Keratinocyte (primary cell): Measurements from ENCODE around the gene PITPNC1. TPM values are rescaled to one million over a fixed set of nuclear protein-coding genes. Genes with fewer than 3 reads are reported as not detected.

Experiments
- DNase-seq: peaks from one replicate; pipeline ENCODE4 v3.0.0-alpha.2; 2011; ENCODE audit warnings: low read depth, missing footprints, low spot score
- FAIRE-seq: peaks from 2 replicates; lab custom pipeline; 2011; peaks lifted over from hg19 to GRCh38; lab: Jason Lieb, UNC
- H2AFZ ChIP-seq: 2 replicates; pipeline ENCODE4 v1.6.0; 2012; ENCODE audit warnings: low read length, control low read depth, inconsistent platforms; ENCODE audit not compliant: control insufficient read depth
- H3K27ac ChIP-seq: 2 replicates; pipeline ENCODE4 v1.5.1; 2011; ENCODE audit warnings: low read length; ENCODE audit not compliant: control insufficient read depth, insufficient read depth
- H3K27me3 ChIP-seq: 3 replicates; pipeline ENCODE4 v1.6.0; 2011; ENCODE audit warnings: low read length; ENCODE audit not compliant: control insufficient read depth, insufficient read depth; ENCODE audit errors: extremely low read depth
- H3K36me3 ChIP-seq, 2 experiments: 2 replicates in 1 of 2; 3 replicates in 1 of 2; pipeline ENCODE4 v1.5.1; 2011; ENCODE audit warnings: low read length in 2 of 2, mild to moderate bottlenecking in 1 of 2; ENCODE audit not compliant: control insufficient read depth in 2 of 2, insufficient read depth in 2 of 2; ENCODE audit errors: extremely low read depth in 1 of 2
- H3K4me1 ChIP-seq: 3 replicates; pipeline ENCODE4 v1.5.1; 2011; ENCODE audit warnings: low read length; ENCODE audit not compliant: control insufficient read depth, insufficient read depth; ENCODE audit errors: extremely low read depth
- H3K4me2 ChIP-seq: 3 replicates; pipeline ENCODE4 v1.6.0; 2011; ENCODE audit warnings: low read depth, low read length; ENCODE audit not compliant: control insufficient read depth, insufficient read depth; ENCODE audit errors: extremely low read depth
- H3K4me3 ChIP-seq, 3 experiments: fragments of 200-600 bp in 1 of 3; sonication (generic) in 1 of 3; 2 replicates in 2 of 3; 3 replicates in 1 of 3; pipeline ENCODE4 v1.5.1; 2011 to 2016; ENCODE audit warnings: low read length in 3 of 3, mild to moderate bottlenecking in 3 of 3, control low read depth in 2 of 3, inconsistent platforms in 1 of 3, low read depth in 1 of 3, mixed read lengths in 1 of 3, mixed run types in 1 of 3, moderate library complexity in 1 of 3; ENCODE audit not compliant: control insufficient read depth in 2 of 3, insufficient read depth in 2 of 3; ENCODE audit errors: extremely low read depth in 1 of 3
- H3K79me2 ChIP-seq: 2 replicates; pipeline ENCODE4 v1.6.0; 2012; ENCODE audit warnings: low read length; ENCODE audit not compliant: control insufficient read depth, insufficient read depth
- H3K9ac ChIP-seq: 3 replicates; pipeline ENCODE4 v1.6.0; 2011; ENCODE audit warnings: low read length; ENCODE audit not compliant: control insufficient read depth, insufficient read depth; ENCODE audit errors: extremely low read depth
- H3K9me1 ChIP-seq: 3 replicates; pipeline ENCODE4 v1.6.0; 2011; ENCODE audit warnings: low read length; ENCODE audit not compliant: control insufficient read depth, insufficient read depth; ENCODE audit errors: extremely low read depth
- H3K9me3 ChIP-seq: 2 replicates; pipeline ENCODE4 v1.5.1; 2012; ENCODE audit warnings: low read depth, low read length; ENCODE audit not compliant: control insufficient read depth
- H4K20me1 ChIP-seq: 3 replicates; pipeline ENCODE4 v1.6.0; 2011; ENCODE audit warnings: low read length; ENCODE audit not compliant: control insufficient read depth, insufficient read depth; ENCODE audit errors: extremely low read depth
- CTCF ChIP-seq, 3 experiments: IDR thresholded peaks in 1 of 3; conservative IDR thresholded peaks in 1 of 3; optimal IDR thresholded peaks in 1 of 3; 2 replicates in 2 of 3; 3 replicates in 1 of 3; pipeline versions ENCODE3 to v1.5.1; 2011; ENCODE audit warnings: low read length in 3 of 3, mild to moderate bottlenecking in 3 of 3, moderate library complexity in 2 of 3, control low read depth in 1 of 3, inconsistent platforms in 1 of 3; ENCODE audit not compliant: insufficient read depth in 2 of 3; ENCODE audit errors: extremely low read depth in 1 of 3
- EZH2 ChIP-seq: IDR thresholded peaks from one replicate; pipeline ENCODE4 v1.6.1; 2012; ENCODE audit warnings: inconsistent platforms, mild to moderate bottlenecking, low read length, moderate library complexity
- dilution Hi-C: fragments of 300-500 bp; cut with MboI; formaldehyde crosslinking; loops from one replicate; pipeline ENCODE4 v1.7.0; 2020; ENCODE audit warnings: low sequenced_read_pairs; ENCODE audit not compliant: extremely low pct_ligation_motif_present
- polyA plus RNA-seq, 5 experiments: library from polyadenylated mRNA; depleted of rRNA in 3 of 5; stranded (reverse) in 3 of 5; stranded (forward) in 1 of 5; unstranded in 1 of 5; fragments of >200 nt; gene quantifications; 1 replicate in 1 of 5; 2 replicates in 3 of 5; 3 replicates in 1 of 5; pipeline versions ENCODE4 v1.2.1 to v1.2.3, GENCODE V29; 2011 to 2012; ENCODE audit warnings: missing spikeins in 2 of 5, low read depth in 1 of 5, low replicate concordance in 1 of 5

The PITPNC1 gene
- polyA plus RNA-seq, 1 donor (not counting 4 experiments of a cell fraction or from before 2014, with no cell fraction given): 24.8 TPM

DNA sequence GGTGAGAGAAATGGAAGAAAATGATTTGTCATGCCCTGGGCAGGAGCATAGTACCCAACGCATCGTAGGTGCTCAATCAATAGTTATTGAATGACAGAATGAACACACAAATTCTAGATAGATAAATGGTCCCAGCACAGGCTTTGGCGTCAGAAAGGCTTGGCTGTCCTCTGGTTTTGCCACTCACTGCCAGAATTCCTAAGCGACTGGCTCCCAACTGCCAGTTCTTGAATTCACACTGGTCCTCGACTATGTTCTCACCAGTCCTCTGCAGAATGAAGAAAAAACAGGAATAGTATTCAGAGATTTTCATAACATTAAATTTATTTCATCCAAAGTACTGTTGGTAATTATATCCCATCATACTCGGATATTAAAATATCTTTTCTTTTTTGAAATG lies 177.6 kb downstream of the PITPNC1 start:
- H3K9ac ChIP-seq: no peak overlapping the region
- H3K9me1 ChIP-seq: no peaks in the 10 kb centered on the region
- no peak for FAIRE-seq

DNA sequence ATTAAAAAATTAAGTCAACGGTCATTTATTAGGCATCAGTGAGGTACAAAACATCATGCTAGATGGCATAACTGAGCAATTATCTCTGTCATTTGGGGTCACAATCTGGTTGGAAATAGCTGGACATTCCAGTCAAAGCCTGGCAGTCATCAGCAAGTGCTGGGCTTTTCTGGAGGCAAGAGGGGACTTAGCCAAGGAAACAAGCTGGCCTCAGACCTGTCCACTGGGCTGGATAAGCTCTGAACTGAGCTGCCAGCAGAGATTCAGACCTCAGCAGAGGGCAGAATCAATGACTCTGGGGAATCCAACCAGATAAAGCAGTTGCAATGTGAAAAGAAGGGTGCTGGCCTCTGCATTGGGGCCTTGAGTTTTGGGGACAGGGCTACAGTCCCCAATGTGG lies 178.8 kb downstream of the PITPNC1 start:
- no peak for FAIRE-seq

More for the DNA sequence above, 177.6 kb downstream of the PITPNC1 start:
- Histone ChIP-seq H3K4me1 (no peaks in the 10 kb centered on the region), H3K4me3 (no peak overlapping the region), H2AFZ (no peak overlapping the region), H3K9me3 (no peaks in the 10 kb centered on the region), H3K27me3 (no peaks in the 10 kb centered on the region), H3K4me2 (no peak overlapping the region), H4K20me1 (no peaks in the 10 kb centered on the region), H3K36me3 (peaks cover 0 to 4% of the 10 kb centered on the region in 2 experiments), H3K79me2 (no peaks in the 10 kb centered on the region), H3K27ac (no peak overlapping the region)
- no peak for DNase-seq
- dilution Hi-C loops: loop anchor here (5.0 kb wide), 1 partner anchor 67 kb away; no protein-coding TSS in a partner anchor
- TF ChIP-seq CTCF (optimal IDR thresholded peaks at IDR 0.05 in 1 of 3, IDR thresholded peaks at IDR 0.05 in 1 of 3, conservative IDR thresholded peaks at IDR 0.05 in 1 of 3; ENCODE audit: extremely low read depth in 1 of 3, insufficient read depth in 2 of 3, low read length in 3 of 3): no peak
- TF ChIP-seq EZH2: no peak

More for the DNA sequence above, 178.8 kb downstream of the PITPNC1 start:
- Histone ChIP-seq H3K36me3 (peaks cover 0 to 5% of the 10 kb centered on the region in 2 experiments), H3K4me3 (no peak overlapping the region), H3K9me3 (no peaks in the 10 kb centered on the region), H3K4me1 (no peaks in the 10 kb centered on the region), H3K79me2 (no peaks in the 10 kb centered on the region), H3K27ac (no peak overlapping the region), H4K20me1 (no peaks in the 10 kb centered on the region), H3K4me2 (no peak overlapping the region), H2AFZ (no peak overlapping the region), H3K9ac (no peak overlapping the region), H3K27me3 (no peaks in the 10 kb centered on the region), H3K9me1 (no peaks in the 10 kb centered on the region)
- no peak for TF ChIP-seq EZH2
- no peak for TF ChIP-seq CTCF (optimal IDR thresholded peaks at IDR 0.05 in 1 of 3, IDR thresholded peaks at IDR 0.05 in 1 of 3, conservative IDR thresholded peaks at IDR 0.05 in 1 of 3; ENCODE audit: extremely low read depth in 1 of 3, insufficient read depth in 2 of 3, low read length in 3 of 3)
- DNase-seq: no peak
- dilution Hi-C loops: no loop called here
